Testis (tissue), 3 donors: ENCODE measurements around the gene KRTDAP. TPM values are rescaled to one million over a fixed set of nuclear protein-coding genes. Genes with fewer than 3 reads are reported as not detected.

ENCODE experiments used
- DNase-seq: peaks from one replicate; pipeline ENCODE4 v3.0.0-alpha.2; 2019
- H3K27ac ChIP-seq, 2 donors: fragments of 200-600 bp; sonication (generic); one replicate each; pipeline ENCODE4 v1.5.1; 2019
- H3K27me3 ChIP-seq: fragments of 200-600 bp; sonication (generic); one replicate; pipeline ENCODE4 v1.5.1; 2019
- H3K36me3 ChIP-seq: fragments of 200-600 bp; sonication (generic); one replicate; pipeline ENCODE4 v1.5.1; 2017; ENCODE audit warnings: low read depth; ENCODE audit errors: missing control alignments
- H3K4me1 ChIP-seq: fragments of 200-600 bp; sonication (generic); one replicate; pipeline ENCODE4 v1.5.1; 2019
- H3K4me3 ChIP-seq, 2 donors: fragments of 200-600 bp; sonication (generic); one replicate each; pipeline ENCODE4 v1.5.1; 2017 to 2019
- H3K9me3 ChIP-seq: fragments of 200-600 bp; sonication (generic); one replicate; pipeline ENCODE4 v1.5.1; 2017
- CTCF ChIP-seq, 3 experiments: fragments of 450-650 bp in 2 of 3; fragments of 200-600 bp in 1 of 3; sonication (generic) in 1 of 3; IDR thresholded peaks; one replicate each; pipeline ENCODE4 v1.5.1; 2016 to 2019; ENCODE audit warnings: antibody characterized with exemption in 3 of 3, mild to moderate bottlenecking in 2 of 3, moderate library complexity in 1 of 3
- POLR2A ChIP-seq: fragments of 450-650 bp; IDR thresholded peaks from one replicate; pipeline ENCODE4 v1.6.1; 2017; ENCODE audit warnings: antibody characterized with exemption, mild to moderate bottlenecking, moderate library complexity
- WGBS, 2 donors: methylation state at CpG; one replicate each; pipeline ENCODE4 v1.1.5; 2018; 5-methylcytosine and 5-hydroxymethylcytosine counted together
- intact Hi-C: fragments of 100-400 bp; cut with DNase I; formaldehyde crosslinking; loops from one replicate; pipeline ENCODE4 v1.15.1; 2023; ENCODE audit warnings: low total_unique reads
- polyA plus RNA-seq: library from polyadenylated mRNA; stranded (reverse); fragments of 350-450 nt; fragmentation: Illumina TruSeq; extraction: RNeasy Lipid Tissue Mini Kit (QIAGEN cat#74804); gene quantifications from one replicate; pipeline ENCODE4 v1.2.3, GENCODE V29; 2014; ENCODE audit warnings: low read depth, low replicate concordance; ENCODE audit not compliant: insufficient read depth
- total RNA-seq, 2 donors: library from RNA; depleted of rRNA; stranded (reverse); fragments of >200 nt; gene quantifications; one replicate each; pipeline ENCODE4 v1.2.3, GENCODE V29; 2016

KRTDAP gene
- total and polyA plus RNA-seq, 3 donors from 2014 or later = 2.7 to 14.5 (median 5.6) TPM

GRCh38 chr19:35459414-35460082 is 30.7 kb downstream of the KRTDAP start:
- H3K4me1 ChIP-seq = peaks cover 3% of the 10 kb centered on the region
- no peaks in the 10 kb centered on the region for H3K9me3 ChIP-seq
- peak; percentile 48 for DNase-seq
- no peaks in the 10 kb centered on the region for H3K36me3 ChIP-seq
- H3K27ac ChIP-seq = no peak overlapping the region
- no peak overlapping the region for H3K4me3 ChIP-seq
- no peak for TF ChIP-seq CTCF (IDR thresholded peaks at IDR 0.05)
- no peak for TF ChIP-seq POLR2A
- 43 to 46% methylated on average over 14 of the region's 14 CpGs for WGBS, 2 donors
- H3K27me3 ChIP-seq = no peaks in the 10 kb centered on the region
- intact Hi-C loops = no loop called here

- Histone ChIP-seq H3K36me3 (no peaks in the 10 kb centered on the region), H3K4me1 (peaks cover 3% of the 10 kb centered on the region), H3K4me3 (no peak overlapping the region), H3K27ac (no peak overlapping the region), H3K9me3 (no peaks in the 10 kb centered on the region), H3K27me3 (no peaks in the 10 kb centered on the region)
- intact Hi-C loops = no loop called here
- TF ChIP-seq CTCF (IDR thresholded peaks at IDR 0.05) (no peak), POLR2A (no peak)
- no peak for DNase-seq
- WGBS, 2 donors = 49 to 54% methylated on average over 9 to 10 of the region's 10 CpGs
Measured at GRCh38 chr19:35458731-35459391, 31.4 kb downstream of the KRTDAP start.

- H3K4me1 ChIP-seq = peaks cover 3% of the 10 kb centered on the region
- intact Hi-C loops = no loop called here
- H3K9me3 ChIP-seq = no peaks in the 10 kb centered on the region
- H3K36me3 ChIP-seq = no peaks in the 10 kb centered on the region
- H3K4me3 ChIP-seq = no peak overlapping the region
- TF ChIP-seq POLR2A (no peak), CTCF (IDR thresholded peaks at IDR 0.05) (no peak)
- H3K27ac ChIP-seq = no peak overlapping the region
- whole genome bisulfite sequencing, 2 donors = 85 to 87% methylated on average over 1 of the region's 1 CpG
- DNase-seq = no peak
- no peaks in the 10 kb centered on the region for H3K27me3 ChIP-seq
Measured at GRCh38 chr19:35458192-35458591, 32.1 kb downstream of the KRTDAP start.

GRCh38 chr19:35457173-35457572 is 33.1 kb downstream of the KRTDAP start:
- Histone ChIP-seq H3K36me3 (no peaks in the 10 kb centered on the region), H3K27ac (no peak overlapping the region), H3K4me3 (no peak overlapping the region), H3K27me3 (no peaks in the 10 kb centered on the region), H3K9me3 (no peaks in the 10 kb centered on the region), H3K4me1 (peaks cover 3% of the 10 kb centered on the region)
- no peak for DNase-seq
- intact Hi-C loops = no loop called here
- TF ChIP-seq CTCF (IDR thresholded peaks at IDR 0.05) (no peak), POLR2A (no peak)
- WGBS, 2 donors = 92 to 96% methylated on average over 5 of the region's 5 CpGs
